HUES64 (cell line): ENCODE measurements around the gene KCNC1.

Experiments used
- H3K27ac ChIP-seq: 2 replicates; pipeline ENCODE4 v1.7.0; 2013; ENCODE audit warnings: low read depth, low read length, inconsistent platforms
- H3K27me3 ChIP-seq: 2 replicates; pipeline ENCODE4 v1.6.1; 2013; ENCODE audit warnings: mild to moderate bottlenecking, low read length; ENCODE audit not compliant: insufficient read depth
- H3K36me3 ChIP-seq: 2 replicates; pipeline ENCODE4 v1.6.1; 2013; ENCODE audit warnings: mild to moderate bottlenecking, low read length; ENCODE audit not compliant: insufficient read depth
- H3K4me1 ChIP-seq: 2 replicates; pipeline ENCODE4 v1.6.1; 2013; ENCODE audit warnings: mild to moderate bottlenecking, low read length, moderate library complexity; ENCODE audit not compliant: insufficient read depth
- H3K4me3 ChIP-seq: 2 replicates; pipeline ENCODE4 v1.5.1; 2013; ENCODE audit warnings: mild to moderate bottlenecking, low read length, moderate library complexity
- H3K9ac ChIP-seq: 2 replicates; pipeline ENCODE4 v1.6.1; 2013; ENCODE audit warnings: mild to moderate bottlenecking, low read depth, low read length
- H3K9me3 ChIP-seq: 2 replicates; pipeline ENCODE4 v1.6.1; 2013; ENCODE audit warnings: low read depth, low read length; ENCODE audit not compliant: insufficient read depth
- WGBS: fragments of 150-250, 120-280 bp; methylation state at CpG from one replicate; pipeline ENCODE4 v1.1.7; 2013; ENCODE audit warnings: missing lambda C conversion rate; 5-methylcytosine and 5-hydroxymethylcytosine counted together

KCNC1 gene

GRCh38 chr11:17718015-17718414 lies 16.6 kb upstream of the KCNC1 start:
- no peaks in the 10 kb centered on the region for H3K36me3 ChIP-seq
- H3K9me3 ChIP-seq, result no peaks in the 10 kb centered on the region
- H3K27ac ChIP-seq, result no peak overlapping the region
- no peak overlapping the region for H3K4me3 ChIP-seq
- H3K4me1 ChIP-seq, result 0 out of 2 replicates have a peak, but pooled peaks cover 6% of the 10 kb centered on the region
- H3K9ac ChIP-seq, result no peak overlapping the region
- peaks cover 100% of the 10 kb centered on the region for H3K27me3 ChIP-seq
- WGBS, result 65% methylated on average over 7 of the region's 7 CpGs

- Histone ChIP-seq H3K4me1 (0 out of 2 replicates have a peak, but pooled peaks cover 6% of the 10 kb centered on the region), H3K9me3 (no peaks in the 10 kb centered on the region), H3K27ac (no peak overlapping the region), H3K9ac (no peak overlapping the region), H3K27me3 (peaks cover 100% of the 10 kb centered on the region), H3K4me3 (peak overlapping the region; percentile 41), H3K36me3 (no peaks in the 10 kb centered on the region)
- WGBS, result 16% methylated on average over 16 of the region's 16 CpGs
Observed at GRCh38 chr11:17718510-17718962, 16.0 kb upstream of the KCNC1 start.

GRCh38 chr11:17719028-17719937 lies 15.3 kb upstream of the KCNC1 start, which contains the start of gene MYOD1:
MYOD1 (plus strand) TSS chr11:17719571; CDS start chr11:17719783, 212 bp downstream.
- Histone ChIP-seq H3K36me3 (no peaks in the 10 kb centered on the region), H3K9ac (no peak within 1 kb of the TSS), H3K4me3 (peak within 1 kb of the TSS; percentile 41), H3K27me3 (peaks cover 100% of the 10 kb centered on the region), H3K27ac (no peak within 1 kb of the TSS), H3K9me3 (no peaks in the 10 kb centered on the region), H3K4me1 (0 out of 2 replicates have a peak, but pooled peaks cover 6% of the 10 kb centered on the region)
- WGBS, result 3% methylated on average over 66 of the region's 68 CpGs

GRCh38 chr11:17719938-17720795 lies 14.4 kb upstream of the KCNC1 start:
- WGBS, result 3% methylated on average over 85 of the region's 85 CpGs
- H3K4me1 ChIP-seq, result 0 out of 2 replicates have a peak, but pooled peaks cover 6% of the 10 kb centered on the region
- no peak overlapping the region for H3K27ac ChIP-seq
- H3K4me3 ChIP-seq, result peak overlapping the region; percentile 39
- H3K27me3 ChIP-seq, result peaks cover 99% of the 10 kb centered on the region
- H3K9me3 ChIP-seq, result no peaks in the 10 kb centered on the region
- H3K36me3 ChIP-seq, result no peaks in the 10 kb centered on the region
- no peak overlapping the region for H3K9ac ChIP-seq

- Histone ChIP-seq H3K4me3 (peak overlapping the region; percentile 39), H3K9me3 (no peaks in the 10 kb centered on the region), H3K36me3 (no peaks in the 10 kb centered on the region), H3K9ac (no peak overlapping the region), H3K27ac (no peak overlapping the region), H3K27me3 (peaks cover 99% of the 10 kb centered on the region), H3K4me1 (0 out of 2 replicates have a peak, but pooled peaks cover 6% of the 10 kb centered on the region)
- WGBS, result 2% methylated on average over 24 of the region's 24 CpGs
Observed at GRCh38 chr11:17720796-17721171, 13.8 kb upstream of the KCNC1 start.

- Histone ChIP-seq H3K4me3 (peak overlapping the region; percentile 39), H3K27ac (no peak overlapping the region), H3K27me3 (peaks cover 99% of the 10 kb centered on the region), H3K36me3 (no peaks in the 10 kb centered on the region), H3K9me3 (no peaks in the 10 kb centered on the region), H3K9ac (no peak overlapping the region), H3K4me1 (0 out of 2 replicates have a peak, but pooled peaks cover 6% of the 10 kb centered on the region)
- WGBS, result 9% methylated on average over 56 of the region's 56 CpGs
Observed at GRCh38 chr11:17721242-17721999, 13.2 kb upstream of the KCNC1 start.

DNA sequence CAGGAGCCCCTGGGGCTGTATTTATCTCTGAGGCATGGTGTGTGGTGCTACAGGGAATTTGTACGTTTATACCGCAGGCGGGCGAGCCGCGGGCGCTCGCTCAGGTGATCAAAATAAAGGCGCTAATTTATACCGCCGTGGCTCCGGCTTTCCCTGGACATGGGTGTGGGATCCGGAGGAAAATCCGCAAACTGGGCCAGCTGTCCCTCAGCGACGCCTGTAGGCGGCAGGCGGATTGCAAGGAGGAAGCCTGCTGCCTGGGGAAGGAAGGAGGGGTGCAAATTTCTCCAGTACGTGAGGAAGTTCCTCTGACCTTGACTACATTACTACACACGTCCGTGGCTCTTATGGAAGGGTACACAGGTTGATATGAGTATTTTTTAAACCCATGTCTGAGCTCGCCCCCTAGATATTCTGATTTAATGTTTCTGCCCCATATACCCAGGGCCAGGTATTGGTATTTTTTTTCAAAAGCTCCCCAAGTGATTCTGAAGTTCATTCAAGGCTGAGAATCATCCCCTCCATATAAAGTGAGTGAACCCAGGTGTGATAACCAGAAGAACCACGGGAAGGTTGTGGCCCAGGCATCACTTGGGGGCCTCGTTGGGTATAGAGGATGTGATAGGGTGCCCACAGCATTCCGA lies 12.5 kb upstream of the KCNC1 start:
- Histone ChIP-seq H3K4me3 (no peak overlapping the region), H3K9me3 (no peaks in the 10 kb centered on the region), H3K27me3 (peaks cover 98% of the 10 kb centered on the region), H3K36me3 (no peaks in the 10 kb centered on the region), H3K27ac (no peak overlapping the region), H3K4me1 (0 out of 2 replicates have a peak, but pooled peaks cover 6% of the 10 kb centered on the region), H3K9ac (no peak overlapping the region)
- WGBS, result 15% methylated on average over 21 of the region's 25 CpGs

DNA sequence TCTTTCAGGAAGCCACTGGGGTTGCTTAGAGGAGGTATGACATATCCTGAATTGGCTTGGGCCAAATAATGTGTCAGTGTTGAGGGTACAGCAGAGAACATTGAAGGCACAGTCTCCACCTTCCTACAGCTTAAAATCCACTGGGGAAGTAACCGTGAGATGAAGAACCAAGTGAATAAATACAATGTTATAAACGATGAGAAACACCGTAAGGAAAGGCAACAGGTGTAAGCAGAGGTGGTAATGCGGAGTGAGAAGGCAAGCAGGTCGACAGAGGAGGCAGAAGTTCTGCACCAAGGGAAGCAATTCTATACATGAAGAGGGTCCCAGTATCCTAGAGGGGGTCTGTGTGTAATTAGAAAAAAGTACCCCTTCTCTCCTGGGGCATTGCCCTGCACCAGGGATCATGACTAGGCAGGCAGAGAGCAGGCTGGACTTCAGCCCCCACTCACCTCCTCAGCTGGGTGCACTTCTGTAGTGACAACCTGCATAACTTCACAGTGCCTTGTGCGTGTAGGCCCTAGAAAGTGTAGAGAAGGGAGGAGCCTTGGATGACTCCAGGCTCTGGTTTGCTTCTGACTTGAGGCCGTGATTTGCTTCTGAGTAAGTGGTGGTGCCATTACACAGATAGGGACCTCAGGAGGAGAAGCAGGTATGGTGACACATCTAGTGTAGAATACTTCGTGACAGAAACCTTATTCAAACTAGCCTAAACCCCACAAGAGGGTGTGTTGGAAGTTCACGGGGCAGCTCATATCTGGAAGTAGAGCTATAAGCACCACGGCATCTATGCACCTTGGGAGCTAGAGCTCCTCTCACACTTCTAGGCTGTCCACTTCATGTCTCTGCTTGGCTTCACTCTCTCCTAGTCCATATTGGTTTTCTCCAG lies 10.3 kb upstream of the KCNC1 start:
- H3K4me3 ChIP-seq, result no peak overlapping the region
- no peaks in the 10 kb centered on the region for H3K9me3 ChIP-seq
- H3K36me3 ChIP-seq, result no peaks in the 10 kb centered on the region
- H3K4me1 ChIP-seq, result no peaks in the 10 kb centered on the region
- WGBS, result 73% methylated on average over 10 of the region's 10 CpGs
- no peak overlapping the region for H3K27ac ChIP-seq
- H3K27me3 ChIP-seq, result peaks cover 86% of the 10 kb centered on the region
- no peak overlapping the region for H3K9ac ChIP-seq

GRCh38 chr11:17725174-17725573 lies 9.4 kb upstream of the KCNC1 start:
- Histone ChIP-seq H3K27ac (no peak overlapping the region), H3K27me3 (peaks cover 77% of the 10 kb centered on the region), H3K9ac (no peak overlapping the region), H3K4me3 (no peak overlapping the region), H3K36me3 (no peaks in the 10 kb centered on the region), H3K9me3 (no peaks in the 10 kb centered on the region), H3K4me1 (no peaks in the 10 kb centered on the region)
- 78% methylated on average over 2 of the region's 2 CpGs for WGBS
